Body of pancreas (tissue), 4 donors: ENCODE measurements around the gene RNF223.

ENCODE experiments used
- POLR2A ChIP-seq, 3 donors: fragments of 450-650 bp; IDR thresholded peaks; one replicate each; pipeline ENCODE4 v1.6.1; 2016; ENCODE audit warnings: antibody characterized with exemption in 3 of 3, mild to moderate bottlenecking in 2 of 3
- TF ChIP-seq, protein P1 (sequence below), 7 experiments: fragments of 450-650 bp in 4 of 7; fragments of 200-600 bp in 3 of 7; sonication (generic) in 3 of 7; IDR thresholded peaks; one replicate each; pipeline ENCODE4 v1.5.1; 2016 to 2019; ENCODE audit warnings: antibody characterized with exemption in 7 of 7

DNA sequence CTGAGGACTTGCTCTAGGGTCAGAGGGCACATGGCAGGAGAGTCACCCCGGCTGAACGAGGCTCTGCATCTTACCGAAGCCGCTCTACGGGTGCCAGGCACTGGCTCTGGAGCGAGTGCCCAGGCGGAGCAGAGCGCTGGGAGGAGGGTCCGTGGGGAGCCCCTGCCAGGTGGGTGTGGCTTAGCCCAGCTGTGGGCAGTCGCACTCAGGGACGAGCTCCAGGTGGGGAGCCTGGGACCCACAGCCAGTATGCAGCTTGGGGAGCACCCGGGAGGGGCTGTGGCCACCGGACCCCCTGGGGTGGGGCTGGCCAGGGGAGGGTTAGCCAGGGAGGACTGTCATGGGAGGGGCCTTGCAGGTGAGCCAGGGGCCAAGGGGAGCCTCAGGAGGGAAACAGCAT lies 50.4 kb downstream of the RNF223 start:
- TF ChIP-seq, protein P1, sequence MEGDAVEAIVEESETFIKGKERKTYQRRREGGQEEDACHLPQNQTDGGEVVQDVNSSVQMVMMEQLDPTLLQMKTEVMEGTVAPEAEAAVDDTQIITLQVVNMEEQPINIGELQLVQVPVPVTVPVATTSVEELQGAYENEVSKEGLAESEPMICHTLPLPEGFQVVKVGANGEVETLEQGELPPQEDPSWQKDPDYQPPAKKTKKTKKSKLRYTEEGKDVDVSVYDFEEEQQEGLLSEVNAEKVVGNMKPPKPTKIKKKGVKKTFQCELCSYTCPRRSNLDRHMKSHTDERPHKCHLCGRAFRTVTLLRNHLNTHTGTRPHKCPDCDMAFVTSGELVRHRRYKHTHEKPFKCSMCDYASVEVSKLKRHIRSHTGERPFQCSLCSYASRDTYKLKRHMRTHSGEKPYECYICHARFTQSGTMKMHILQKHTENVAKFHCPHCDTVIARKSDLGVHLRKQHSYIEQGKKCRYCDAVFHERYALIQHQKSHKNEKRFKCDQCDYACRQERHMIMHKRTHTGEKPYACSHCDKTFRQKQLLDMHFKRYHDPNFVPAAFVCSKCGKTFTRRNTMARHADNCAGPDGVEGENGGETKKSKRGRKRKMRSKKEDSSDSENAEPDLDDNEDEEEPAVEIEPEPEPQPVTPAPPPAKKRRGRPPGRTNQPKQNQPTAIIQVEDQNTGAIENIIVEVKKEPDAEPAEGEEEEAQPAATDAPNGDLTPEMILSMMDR (IDR thresholded peaks at IDR 0.05) = no peak
- peak in 1 of 3 donors; percentile 16 for TF ChIP-seq POLR2A (IDR thresholded peaks at IDR 0.05)
